MCF 10A (cell line): Measurements from ENCODE around the gene CA10. TPM values are rescaled to one million over a fixed set of nuclear protein-coding genes. Genes with fewer than 3 reads are reported as not detected.

Source experiments
- BruUV-seq: library from RNA; stranded (reverse); fragments of 400-500 nt; replicated peaks from 2 replicates; lab custom pipeline; 2021; lab: Mats Ljungman, UMichigan
- CTCF ChIA-PET: fragments of 300-600 bp; sonication (Branson Sonifier 250); formaldehyde crosslinking; extraction: SDS; loops from one replicate; lab custom pipeline; 2021; ENCODE audit warnings: antibody characterized with exemption, inconsistent platforms; lab: Yijun Ruan, JAX
- POLR2A ChIA-PET: fragments of 300-600, 350-650 bp; sonication (Branson Sonifier 250); formaldehyde crosslinking; extraction: SDS; loops from one replicate; lab custom pipeline; 2020; ENCODE audit warnings: antibody characterized with exemption, inconsistent platforms; lab: Yijun Ruan, JAX
- DNase-seq: peaks from one replicate; pipeline ENCODE4 v3.0.0-alpha.2; 2018; ENCODE audit not compliant: unreplicated experiment
- H3K27ac Mint-ChIP-seq: one replicate; pipeline ENCODE4 v1.8.0; 2022; ENCODE audit warnings: mild to moderate bottlenecking, low read depth, mixed read lengths; ENCODE audit not compliant: unreplicated experiment
- H3K27me3 Mint-ChIP-seq: one replicate; pipeline ENCODE4 v1.8.0; 2022; ENCODE audit warnings: mixed read lengths; ENCODE audit not compliant: insufficient read depth, unreplicated experiment
- H3K36me3 Mint-ChIP-seq: one replicate; pipeline ENCODE4 v1.8.0; 2022; ENCODE audit warnings: mild to moderate bottlenecking, moderate library complexity, mixed read lengths; ENCODE audit not compliant: insufficient read depth, unreplicated experiment
- H3K4me1 Mint-ChIP-seq: one replicate; pipeline ENCODE4 v1.8.0; 2022; ENCODE audit warnings: mixed read lengths; ENCODE audit not compliant: insufficient read depth, unreplicated experiment
- H3K4me3 Mint-ChIP-seq: one replicate; pipeline ENCODE4 v1.8.0; 2022; ENCODE audit warnings: mild to moderate bottlenecking, moderate library complexity, mixed read lengths; ENCODE audit not compliant: unreplicated experiment
- H3K9me3 Mint-ChIP-seq: one replicate; pipeline ENCODE4 v1.8.0; 2022; ENCODE audit warnings: mixed read lengths; ENCODE audit not compliant: unreplicated experiment
- CTCF ChIP-seq: fragments of 200-600 bp; IDR thresholded peaks from one replicate; pipeline ENCODE4 v1.8.0; 2022; ENCODE audit warnings: antibody characterized with exemption, mild to moderate bottlenecking; ENCODE audit not compliant: unreplicated experiment
- intact Hi-C: fragments of 100-400 bp; cut with micrococcal nuclease; formaldehyde crosslinking; loops from 2 replicates; pipeline ENCODE4 v1.14.1; 2022
- total RNA-seq: library from RNA; stranded (reverse); gene quantifications from 2 replicates; pipeline ENCODE4 v1.2.3, GENCODE V29; 2022

Gene CA10
- total RNA-seq, 1 experiment from 2014 or later, result not detected

- Mint-ChIP-seq H3K27ac (no peak overlapping the region), H3K27me3 (peaks cover 13% of the 10 kb centered on the region), H3K9me3 (no peaks in the 10 kb centered on the region), H3K4me1 (peaks cover under 1% of the 10 kb centered on the region), H3K4me3 (no peak overlapping the region), H3K36me3 (no peaks in the 10 kb centered on the region)
- intact Hi-C loops, result no loop called here
- POLR2A ChIA-PET, result no interaction called here
- CTCF ChIA-PET, result interaction anchor here (1.0 to 1.3 kb wide), 2 partner anchors 33 to 157 kb away, joined by 4 read pairs; no protein-coding TSS in a partner anchor
- no TSS peak for BruUV-seq
- DNase-seq, result no peak
- TF ChIP-seq CTCF, result no peak
Observed at GRCh38 chr17:51617986-51618385, 540.5 kb downstream of the CA10 start.

- intact Hi-C loops, result no loop called here
- no TSS peak for BruUV-seq
- no peak for TF ChIP-seq CTCF
- H3K4me3 Mint-ChIP-seq, result no peak overlapping the region
- CTCF ChIA-PET, result no interaction called here
- peaks cover 5% of the 10 kb centered on the region for H3K4me1 Mint-ChIP-seq
- DNase-seq, result no peak
- H3K27ac Mint-ChIP-seq, result no peak overlapping the region
- no peaks in the 10 kb centered on the region for H3K9me3 Mint-ChIP-seq
- H3K27me3 Mint-ChIP-seq, result peaks cover 10% of the 10 kb centered on the region
- H3K36me3 Mint-ChIP-seq, result no peaks in the 10 kb centered on the region
- POLR2A ChIA-PET, result interaction anchor here (0.5 kb wide), 1 partner anchor 96 kb away, joined by 3 read pairs; no protein-coding TSS in a partner anchor
Observed at GRCh38 chr17:51613255-51613654, 545.3 kb downstream of the CA10 start.

GRCh38 chr17:51612692-51613091 is 545.8 kb downstream of the CA10 start:
- POLR2A ChIA-PET, result no interaction called here
- intact Hi-C loops, result no loop called here
- H3K4me3 Mint-ChIP-seq, result no peak overlapping the region
- BruUV-seq, result no TSS peak
- CTCF ChIA-PET, result no interaction called here
- H3K27ac Mint-ChIP-seq, result no peak overlapping the region
- H3K36me3 Mint-ChIP-seq, result no peaks in the 10 kb centered on the region
- peaks cover 5% of the 10 kb centered on the region for H3K4me1 Mint-ChIP-seq
- DNase-seq, result no peak
- H3K27me3 Mint-ChIP-seq, result peaks cover 4% of the 10 kb centered on the region
- H3K9me3 Mint-ChIP-seq, result no peaks in the 10 kb centered on the region
- no peak for TF ChIP-seq CTCF

GRCh38 chr17:51611585-51611984 is 546.9 kb downstream of the CA10 start:
- no peak overlapping the region for H3K4me3 Mint-ChIP-seq
- intact Hi-C loops, result no loop called here
- H3K27ac Mint-ChIP-seq, result no peak overlapping the region
- ChIA-PET POLR2A (no interaction called here), CTCF (interaction anchor here (0.6 kb wide), 1 partner anchor 68 kb away, joined by 3 read pairs; no protein-coding TSS in a partner anchor)
- TF ChIP-seq CTCF, result no peak
- BruUV-seq, result no TSS peak
- no peak for DNase-seq
- peaks cover 5% of the 10 kb centered on the region for H3K4me1 Mint-ChIP-seq
- H3K36me3 Mint-ChIP-seq, result no peaks in the 10 kb centered on the region
- no peaks in the 10 kb centered on the region for H3K27me3 Mint-ChIP-seq
- H3K9me3 Mint-ChIP-seq, result no peaks in the 10 kb centered on the region
